Activated naive CD8-positive, alpha-beta T cell (primary cell): ENCODE data around the gene SNRPD3.

Experiments used
- H3K27ac Mint-ChIP-seq: one replicate; pipeline ENCODE4 v1.8.0; 2021; ENCODE audit warnings: mixed read lengths
- H3K27me3 Mint-ChIP-seq: one replicate; pipeline ENCODE4 v1.8.0; 2021; ENCODE audit warnings: mixed read lengths
- H3K36me3 Mint-ChIP-seq: one replicate; pipeline ENCODE4 v1.8.0; 2021; ENCODE audit warnings: mixed read lengths
- H3K4me1 Mint-ChIP-seq: one replicate; pipeline ENCODE4 v1.8.0; 2021; ENCODE audit warnings: low read depth, mixed read lengths
- H3K4me3 Mint-ChIP-seq: one replicate; pipeline ENCODE4 v1.8.0; 2021; ENCODE audit warnings: mild to moderate bottlenecking, mixed read lengths
- H3K9me3 Mint-ChIP-seq: one replicate; pipeline ENCODE4 v1.8.0; 2021; ENCODE audit warnings: low read depth, mixed read lengths

SNRPD3 gene

GRCh38 chr22:24578355-24579257 is 22.8 kb downstream of the SNRPD3 start:
- Mint-ChIP-seq H3K27me3 (no peaks in the 10 kb centered on the region), H3K27ac (peak overlapping the region; percentile 65), H3K4me3 (no peak overlapping the region), H3K9me3 (no peaks in the 10 kb centered on the region), H3K36me3 (no peaks in the 10 kb centered on the region), H3K4me1 (no peaks in the 10 kb centered on the region)

- Mint-ChIP-seq H3K27me3 (no peaks in the 10 kb centered on the region), H3K4me1 (no peaks in the 10 kb centered on the region), H3K36me3 (no peaks in the 10 kb centered on the region), H3K27ac (no peak overlapping the region), H3K4me3 (no peak overlapping the region), H3K9me3 (no peaks in the 10 kb centered on the region)
These were observed 23.4 kb downstream of the SNRPD3 start for GRCh38 chr22:24579258-24579601.

GRCh38 chr22:24580276-24580675 is 24.5 kb downstream of the SNRPD3 start:
- no peaks in the 10 kb centered on the region for H3K4me1 Mint-ChIP-seq
- no peaks in the 10 kb centered on the region for H3K9me3 Mint-ChIP-seq
- no peak overlapping the region for H3K4me3 Mint-ChIP-seq
- H3K27me3 Mint-ChIP-seq = no peaks in the 10 kb centered on the region
- H3K27ac Mint-ChIP-seq = no peak overlapping the region
- H3K36me3 Mint-ChIP-seq = no peaks in the 10 kb centered on the region

- Mint-ChIP-seq H3K4me1 (no peaks in the 10 kb centered on the region), H3K36me3 (no peaks in the 10 kb centered on the region), H3K4me3 (no peak overlapping the region), H3K27ac (no peak overlapping the region), H3K27me3 (no peaks in the 10 kb centered on the region), H3K9me3 (no peaks in the 10 kb centered on the region)
These were observed 26.4 kb downstream of the SNRPD3 start for GRCh38 chr22:24582056-24582814.

- Mint-ChIP-seq H3K27ac (no peak overlapping the region), H3K4me3 (no peak overlapping the region), H3K9me3 (no peaks in the 10 kb centered on the region), H3K36me3 (no peaks in the 10 kb centered on the region), H3K4me1 (no peaks in the 10 kb centered on the region), H3K27me3 (no peaks in the 10 kb centered on the region)
These were observed 27.7 kb downstream of the SNRPD3 start for GRCh38 chr22:24583221-24584165.

- H3K27me3 Mint-ChIP-seq = no peaks in the 10 kb centered on the region
- H3K36me3 Mint-ChIP-seq = no peaks in the 10 kb centered on the region
- H3K4me1 Mint-ChIP-seq = no peaks in the 10 kb centered on the region
- no peak overlapping the region for H3K4me3 Mint-ChIP-seq
- no peak overlapping the region for H3K27ac Mint-ChIP-seq
- no peaks in the 10 kb centered on the region for H3K9me3 Mint-ChIP-seq
These were observed 28.5 kb downstream of the SNRPD3 start for GRCh38 chr22:24584166-24584790.

- Mint-ChIP-seq H3K27me3 (no peaks in the 10 kb centered on the region), H3K9me3 (no peaks in the 10 kb centered on the region), H3K4me1 (no peaks in the 10 kb centered on the region), H3K36me3 (no peaks in the 10 kb centered on the region), H3K4me3 (no peak overlapping the region), H3K27ac (no peak overlapping the region)
These were observed 29.1 kb downstream of the SNRPD3 start for GRCh38 chr22:24584871-24585411.

GRCh38 chr22:24585461-24585860 is 29.7 kb downstream of the SNRPD3 start:
- Mint-ChIP-seq H3K4me1 (no peaks in the 10 kb centered on the region), H3K9me3 (no peaks in the 10 kb centered on the region), H3K27ac (no peak overlapping the region), H3K27me3 (no peaks in the 10 kb centered on the region), H3K4me3 (no peak overlapping the region), H3K36me3 (peaks cover under 1% of the 10 kb centered on the region)

GRCh38 chr22:24585927-24586546 is 30.2 kb downstream of the SNRPD3 start:
- Mint-ChIP-seq H3K27me3 (no peaks in the 10 kb centered on the region), H3K9me3 (no peaks in the 10 kb centered on the region), H3K4me1 (no peaks in the 10 kb centered on the region), H3K27ac (no peak overlapping the region), H3K4me3 (no peak overlapping the region), H3K36me3 (peaks cover 3% of the 10 kb centered on the region)

- no peak overlapping the region for H3K4me3 Mint-ChIP-seq
- no peak overlapping the region for H3K27ac Mint-ChIP-seq
- peaks cover under 1% of the 10 kb centered on the region for H3K4me1 Mint-ChIP-seq
- no peaks in the 10 kb centered on the region for H3K27me3 Mint-ChIP-seq
- H3K9me3 Mint-ChIP-seq = no peaks in the 10 kb centered on the region
- H3K36me3 Mint-ChIP-seq = peaks cover 3% of the 10 kb centered on the region
These were observed 31.5 kb downstream of the SNRPD3 start for GRCh38 chr22:24587251-24587650.

GRCh38 chr22:24587948-24588347 is 32.1 kb downstream of the SNRPD3 start:
- Mint-ChIP-seq H3K36me3 (peaks cover 3% of the 10 kb centered on the region), H3K27me3 (peaks cover 1% of the 10 kb centered on the region), H3K4me1 (peaks cover 2% of the 10 kb centered on the region), H3K27ac (no peak overlapping the region), H3K4me3 (no peak overlapping the region), H3K9me3 (no peaks in the 10 kb centered on the region)

GRCh38 chr22:24588381-24588756 is 32.6 kb downstream of the SNRPD3 start:
- H3K4me1 Mint-ChIP-seq = peaks cover 2% of the 10 kb centered on the region
- H3K27ac Mint-ChIP-seq = no peak overlapping the region
- H3K36me3 Mint-ChIP-seq = peaks cover 3% of the 10 kb centered on the region
- no peaks in the 10 kb centered on the region for H3K9me3 Mint-ChIP-seq
- H3K27me3 Mint-ChIP-seq = peaks cover 1% of the 10 kb centered on the region
- H3K4me3 Mint-ChIP-seq = no peak overlapping the region

- Mint-ChIP-seq H3K36me3 (peaks cover 3% of the 10 kb centered on the region), H3K27ac (no peak overlapping the region), H3K4me3 (no peak overlapping the region), H3K27me3 (peaks cover 1% of the 10 kb centered on the region), H3K4me1 (peaks cover 2% of the 10 kb centered on the region), H3K9me3 (no peaks in the 10 kb centered on the region)
These were observed 33.1 kb downstream of the SNRPD3 start for GRCh38 chr22:24588757-24589481.
